Prostate gland (tissue), 2 donors: Measurements from ENCODE around the gene APBB3.

ENCODE experiments used
- CTCF ChIP-seq, 4 experiments: fragments of 200-600 bp in 2 of 4; fragments of 450-650 bp in 2 of 4; sonication (generic) in 2 of 4; IDR thresholded peaks; 1 replicate in 3 of 4; 2 replicates in 1 of 4; pipeline ENCODE4 v1.5.1; 2016 to 2019; ENCODE audit warnings: antibody characterized with exemption in 4 of 4, mild to moderate bottlenecking in 2 of 4, moderate library complexity in 2 of 4
- POLR2AphosphoS5 ChIP-seq: sonication (generic); formaldehyde crosslinking; IDR thresholded peaks from one replicate; pipeline ENCODE4 v1.6.1; 2017; ENCODE audit warnings: antibody characterized with exemption

- TF ChIP-seq CTCF (IDR thresholded peaks at IDR 0.05) (no peak), POLR2AphosphoS5 (no peak)
Measured at GRCh38 chr5:140573683-140574082, 9.3 kb upstream of the APBB3 start.
